HG03066 (cell line): ENCODE results near the gene TMEM174.
"Not testable (repeated sequence)": the region's sequence is repeated elsewhere in the genome, so short reads cannot be mapped to it uniquely, and the experiment has no call there.

Experiments used
- ATAC-seq: cut with Tn5 transposase; IDR thresholded peaks from one replicate; pipeline ENCODE4 v1.9.1; 2021; ENCODE audit warnings: low read depth; ENCODE audit not compliant: unreplicated experiment

Gene TMEM174

DNA sequence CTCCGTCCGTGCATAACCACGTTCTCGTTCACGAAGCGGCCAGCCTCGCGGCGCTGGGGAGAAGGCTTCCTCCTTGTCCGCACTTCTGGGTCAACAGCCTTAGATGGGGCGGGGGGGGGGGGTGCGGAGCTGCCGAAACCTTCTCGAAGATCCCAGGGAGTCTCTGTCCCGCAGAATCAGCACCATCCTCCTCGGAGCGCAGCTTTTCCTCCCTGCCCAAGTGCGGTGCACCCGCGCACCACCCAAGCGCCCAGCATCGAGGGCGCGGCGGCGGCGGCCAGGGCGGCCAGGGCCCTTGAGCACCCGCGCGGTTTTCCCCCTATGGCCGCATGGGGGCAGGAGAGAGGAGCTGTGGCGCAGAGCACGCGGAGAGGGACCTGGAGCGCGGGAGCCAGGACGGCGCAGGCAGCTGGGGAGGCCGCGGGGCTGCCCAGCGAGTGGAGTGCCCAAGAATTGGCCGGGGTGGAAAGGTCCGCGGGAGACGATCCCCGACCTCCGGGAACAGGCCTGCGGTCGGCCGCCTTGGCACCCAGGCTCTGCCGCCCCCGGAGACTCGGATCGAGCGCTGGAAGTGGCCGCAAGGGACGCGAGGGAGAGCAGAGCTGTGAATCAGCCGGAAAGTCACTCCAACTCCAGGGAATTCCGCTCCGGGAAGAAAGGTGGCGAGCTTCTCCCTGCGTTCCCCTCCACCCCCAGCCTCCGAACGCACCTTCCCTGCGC, 43.1 kb downstream of the TMEM174 start:
- ATAC-seq, result no peak

GRCh38 chr5:73218552-73219171, 45.7 kb downstream of the TMEM174 start:
- ATAC-seq, result no peak

- ATAC-seq, result not testable (repeated sequence)
Observed at GRCh38 chr5:73219336-73219735, 46.3 kb downstream of the TMEM174 start.

- ATAC-seq, result no peak
Observed at GRCh38 chr5:73221161-73221560, 48.2 kb downstream of the TMEM174 start.

GRCh38 chr5:73221726-73222125, 48.7 kb downstream of the TMEM174 start:
- ATAC-seq, result no peak

DNA sequence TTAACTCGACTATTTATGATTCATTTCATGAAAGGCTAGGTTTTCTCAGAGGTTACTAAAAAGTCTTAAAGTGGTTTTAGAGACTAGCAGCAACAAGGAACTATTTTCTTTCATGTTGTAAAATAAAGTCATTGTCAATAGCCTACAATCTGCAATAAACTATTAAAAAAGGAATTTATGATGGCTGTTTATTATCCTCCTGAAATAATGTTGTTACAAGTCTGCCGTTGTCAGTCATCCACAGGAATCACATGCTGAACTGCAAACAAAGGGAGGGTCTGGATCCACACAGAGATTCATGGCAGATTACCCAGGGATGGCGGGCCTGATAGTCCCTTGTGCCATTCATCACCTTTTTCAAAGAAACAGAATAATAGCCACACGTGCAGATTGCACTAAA, 49.2 kb downstream of the TMEM174 start:
- ATAC-seq, result no peak
